ENCODE results near the gene IL12A. TPM values are rescaled to one million over a fixed set of nuclear protein-coding genes. Genes with fewer than 3 reads are reported as not detected.

Gene IL12A
- total RNA-seq, 1 donor from 2014 or later: 1.5 TPM

GRCh38 chr3:159989973-159990846 lies 1.6 kb downstream of the IL12A start:
- intact Hi-C loops (cut with micrococcal nuclease): loop anchor here (2.0 kb wide), 2 partner anchors 79 to 409 kb away; partner anchors contain the start of genes IFT80 and SMC4

- intact Hi-C loops (cut with micrococcal nuclease): no loop called here
These were observed 3.0 kb downstream of the IL12A start for GRCh38 chr3:159991591-159991990.

- intact Hi-C loops (cut with micrococcal nuclease): no loop called here
These were observed 4.0 kb downstream of the IL12A start for GRCh38 chr3:159992589-159992988.

- intact Hi-C loops (cut with micrococcal nuclease): no loop called here
These were observed 5.5 kb downstream of the IL12A start for GRCh38 chr3:159994182-159994581.

- intact Hi-C loops (cut with micrococcal nuclease): no loop called here
These were observed 6.5 kb downstream of the IL12A start for GRCh38 chr3:159995091-159995490.

GRCh38 chr3:159996018-159996417 lies 7.4 kb downstream of the IL12A start:
- intact Hi-C loops (cut with micrococcal nuclease): no loop called here

GRCh38 chr3:159996959-159997358 lies 8.3 kb downstream of the IL12A start:
- intact Hi-C loops (cut with micrococcal nuclease): no loop called here

GRCh38 chr3:160001148-160001760 lies 12.6 kb downstream of the IL12A start:
- intact Hi-C loops (cut with micrococcal nuclease): loop anchor here (10.0 kb wide), 3 partner anchors 236 to 736 kb away; no protein-coding TSS in a partner anchor

GRCh38 chr3:160001850-160002623 lies 13.4 kb downstream of the IL12A start:
- intact Hi-C loops (cut with micrococcal nuclease): loop anchor here (10.0 kb wide), 3 partner anchors 237 to 737 kb away; no protein-coding TSS in a partner anchor

GRCh38 chr3:160003520-160004128 lies 15.0 kb downstream of the IL12A start:
- intact Hi-C loops (cut with micrococcal nuclease): loop anchor here (10.0 kb wide), 3 partner anchors 239 to 739 kb away; no protein-coding TSS in a partner anchor

GRCh38 chr3:160005004-160005403 lies 16.4 kb downstream of the IL12A start:
- intact Hi-C loops (cut with micrococcal nuclease): loop anchor here (5.0 to 10.0 kb wide), 4 partner anchors 240 to 1158 kb away; no protein-coding TSS in a partner anchor

- intact Hi-C loops (cut with micrococcal nuclease): loop anchor here (1.0 to 10.0 kb wide), 7 partner anchors 18 to 1159 kb away; partner anchors contain the start of gene IL12A
These were observed 17.9 kb downstream of the IL12A start for GRCh38 chr3:160006282-160007163.

GRCh38 chr3:160008961-160009360 lies 20.3 kb downstream of the IL12A start:
- intact Hi-C loops (cut with micrococcal nuclease): loop anchor here (5.0 to 10.0 kb wide), 4 partner anchors 244 to 1162 kb away; no protein-coding TSS in a partner anchor

GRCh38 chr3:160009525-160009924 lies 20.9 kb downstream of the IL12A start:
- intact Hi-C loops (cut with micrococcal nuclease): loop anchor here (5.0 to 10.0 kb wide), 4 partner anchors 245 to 1162 kb away; no protein-coding TSS in a partner anchor

- intact Hi-C loops (cut with micrococcal nuclease): loop anchor here (10.0 kb wide), 1 partner anchor 744 kb away; the partner anchor contains the start of gene PPM1L
These were observed 21.9 kb downstream of the IL12A start for GRCh38 chr3:160010578-160010977.

- intact Hi-C loops (cut with micrococcal nuclease): loop anchor here (1.0 to 10.0 kb wide), 3 partner anchors 15 to 743 kb away; partner anchors contain the start of gene PPM1L
These were observed 23.5 kb downstream of the IL12A start for GRCh38 chr3:160012108-160012507.

GRCh38 chr3:160016972-160017371 lies 28.3 kb downstream of the IL12A start:
- intact Hi-C loops (cut with micrococcal nuclease): loop anchor here (10.0 kb wide), 1 partner anchor 738 kb away; the partner anchor contains the start of gene PPM1L

- intact Hi-C loops (cut with micrococcal nuclease): loop anchor here (10.0 kb wide), 1 partner anchor 736 kb away; the partner anchor contains the start of gene PPM1L
These were observed 30.3 kb downstream of the IL12A start for GRCh38 chr3:160018959-160019358.

GRCh38 chr3:160020057-160020711 lies 31.5 kb downstream of the IL12A start:
- intact Hi-C loops (cut with micrococcal nuclease): no loop called here

Measured in T-helper 1 cell treated with Interleukin-12 subunit alpha and Interleukin-12 subunit beta and Interleukin-4 antibody, amounts not matched to agents 30 ng/mL and 1 ng/mL, for 36 hours (primary cell).